ENCODE measurements around the gene BIRC3.

- TF ChIP-seq, protein P1, sequence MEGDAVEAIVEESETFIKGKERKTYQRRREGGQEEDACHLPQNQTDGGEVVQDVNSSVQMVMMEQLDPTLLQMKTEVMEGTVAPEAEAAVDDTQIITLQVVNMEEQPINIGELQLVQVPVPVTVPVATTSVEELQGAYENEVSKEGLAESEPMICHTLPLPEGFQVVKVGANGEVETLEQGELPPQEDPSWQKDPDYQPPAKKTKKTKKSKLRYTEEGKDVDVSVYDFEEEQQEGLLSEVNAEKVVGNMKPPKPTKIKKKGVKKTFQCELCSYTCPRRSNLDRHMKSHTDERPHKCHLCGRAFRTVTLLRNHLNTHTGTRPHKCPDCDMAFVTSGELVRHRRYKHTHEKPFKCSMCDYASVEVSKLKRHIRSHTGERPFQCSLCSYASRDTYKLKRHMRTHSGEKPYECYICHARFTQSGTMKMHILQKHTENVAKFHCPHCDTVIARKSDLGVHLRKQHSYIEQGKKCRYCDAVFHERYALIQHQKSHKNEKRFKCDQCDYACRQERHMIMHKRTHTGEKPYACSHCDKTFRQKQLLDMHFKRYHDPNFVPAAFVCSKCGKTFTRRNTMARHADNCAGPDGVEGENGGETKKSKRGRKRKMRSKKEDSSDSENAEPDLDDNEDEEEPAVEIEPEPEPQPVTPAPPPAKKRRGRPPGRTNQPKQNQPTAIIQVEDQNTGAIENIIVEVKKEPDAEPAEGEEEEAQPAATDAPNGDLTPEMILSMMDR (conservative IDR thresholded peaks at IDR 0.05) = no peak
- no peak for TF ChIP-seq EZH2 (IDR thresholded peaks at IDR 0.05; ENCODE audit: low read depth)
Observed at GRCh38 chr11:102375720-102376399, 58.6 kb downstream of the BIRC3 start.
